Nephron progenitor cell (in vitro differentiated cells): ENCODE data around the gene TOLLIP.

Experiments used
- DNase-seq: peaks from one replicate; pipeline ENCODE4 v3.0.0; 2021
- H3K27ac Mint-ChIP-seq: 2 replicates; pipeline ENCODE4 v1.8.0; 2021; ENCODE audit warnings: mild to moderate bottlenecking, moderate library complexity, mixed read lengths
- H3K27me3 Mint-ChIP-seq: 2 replicates; pipeline ENCODE4 v1.8.0; 2021; ENCODE audit warnings: mild to moderate bottlenecking, low read depth, mixed read lengths; ENCODE audit not compliant: poor library complexity
- H3K36me3 Mint-ChIP-seq: 2 replicates; pipeline ENCODE4 v1.8.0; 2021; ENCODE audit warnings: low read depth, mixed read lengths
- H3K4me1 Mint-ChIP-seq: 2 replicates; pipeline ENCODE4 v1.8.0; 2021; ENCODE audit warnings: mixed read lengths
- H3K4me3 Mint-ChIP-seq: 2 replicates; pipeline ENCODE4 v1.8.0; 2021; ENCODE audit warnings: mild to moderate bottlenecking, moderate library complexity, mixed read lengths
- H3K9me3 Mint-ChIP-seq: 2 replicates; pipeline ENCODE4 v1.8.0; 2021; ENCODE audit warnings: mild to moderate bottlenecking, moderate library complexity, mixed read lengths
- TF ChIP-seq, protein P1 (sequence below): fragments of 200-600 bp; sonication (generic); IDR thresholded peaks from 2 replicates; pipeline ENCODE4 v1.5.0; 2021; ENCODE audit warnings: antibody characterized with exemption

TOLLIP gene

DNA sequence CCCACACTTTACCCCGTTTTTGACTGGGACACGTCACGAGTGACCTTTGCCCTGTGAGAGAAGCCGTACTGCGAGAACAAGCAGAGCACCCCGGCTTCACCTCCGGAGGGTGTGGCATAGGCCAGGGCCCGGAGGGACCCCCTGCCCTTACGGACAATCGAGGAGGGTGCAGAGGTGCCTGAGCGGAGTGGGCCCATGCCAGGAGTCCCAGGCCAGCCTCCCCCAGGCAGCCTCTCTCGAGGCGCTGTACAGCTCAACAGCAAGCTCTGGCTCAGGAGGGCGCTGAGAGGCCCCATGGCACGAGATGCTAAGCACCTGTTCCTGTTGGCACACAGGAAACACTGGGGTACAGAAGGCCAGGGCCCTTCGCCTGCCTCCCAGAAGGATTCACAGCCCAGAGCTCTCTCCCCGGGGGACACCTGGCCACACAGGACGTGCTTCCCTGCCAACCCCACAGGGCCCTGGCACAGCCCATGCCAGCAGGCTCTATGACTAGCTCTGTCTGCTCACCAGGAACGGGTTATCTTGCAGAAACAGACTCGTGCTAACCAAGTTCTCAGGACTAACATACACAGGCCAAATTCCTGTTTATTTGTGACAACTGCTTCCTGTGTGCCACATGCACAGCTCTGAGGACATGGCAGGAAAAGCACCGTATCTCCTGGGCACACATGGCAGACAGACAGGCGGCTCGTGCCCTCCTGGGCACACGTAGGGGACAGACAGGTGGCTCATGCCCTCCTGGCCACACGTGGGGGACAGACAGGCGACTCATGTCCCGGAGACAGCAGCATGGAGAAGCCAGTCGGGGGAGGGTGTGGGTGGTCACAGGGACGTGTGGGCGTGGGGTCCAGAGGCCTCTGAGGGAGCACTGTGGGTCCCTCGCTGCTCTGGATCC lies 11.6 kb downstream of the TOLLIP start:
- H3K9me3 Mint-ChIP-seq = no peaks in the 10 kb centered on the region
- H3K36me3 Mint-ChIP-seq = no peaks in the 10 kb centered on the region
- DNase-seq = no peak
- no peaks in the 10 kb centered on the region for H3K27me3 Mint-ChIP-seq
- no peak overlapping the region for H3K4me3 Mint-ChIP-seq
- TF ChIP-seq, protein P1, sequence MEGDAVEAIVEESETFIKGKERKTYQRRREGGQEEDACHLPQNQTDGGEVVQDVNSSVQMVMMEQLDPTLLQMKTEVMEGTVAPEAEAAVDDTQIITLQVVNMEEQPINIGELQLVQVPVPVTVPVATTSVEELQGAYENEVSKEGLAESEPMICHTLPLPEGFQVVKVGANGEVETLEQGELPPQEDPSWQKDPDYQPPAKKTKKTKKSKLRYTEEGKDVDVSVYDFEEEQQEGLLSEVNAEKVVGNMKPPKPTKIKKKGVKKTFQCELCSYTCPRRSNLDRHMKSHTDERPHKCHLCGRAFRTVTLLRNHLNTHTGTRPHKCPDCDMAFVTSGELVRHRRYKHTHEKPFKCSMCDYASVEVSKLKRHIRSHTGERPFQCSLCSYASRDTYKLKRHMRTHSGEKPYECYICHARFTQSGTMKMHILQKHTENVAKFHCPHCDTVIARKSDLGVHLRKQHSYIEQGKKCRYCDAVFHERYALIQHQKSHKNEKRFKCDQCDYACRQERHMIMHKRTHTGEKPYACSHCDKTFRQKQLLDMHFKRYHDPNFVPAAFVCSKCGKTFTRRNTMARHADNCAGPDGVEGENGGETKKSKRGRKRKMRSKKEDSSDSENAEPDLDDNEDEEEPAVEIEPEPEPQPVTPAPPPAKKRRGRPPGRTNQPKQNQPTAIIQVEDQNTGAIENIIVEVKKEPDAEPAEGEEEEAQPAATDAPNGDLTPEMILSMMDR = no peak
- peaks cover 43% of the 10 kb centered on the region for H3K4me1 Mint-ChIP-seq
- H3K27ac Mint-ChIP-seq = no peak overlapping the region

DNA sequence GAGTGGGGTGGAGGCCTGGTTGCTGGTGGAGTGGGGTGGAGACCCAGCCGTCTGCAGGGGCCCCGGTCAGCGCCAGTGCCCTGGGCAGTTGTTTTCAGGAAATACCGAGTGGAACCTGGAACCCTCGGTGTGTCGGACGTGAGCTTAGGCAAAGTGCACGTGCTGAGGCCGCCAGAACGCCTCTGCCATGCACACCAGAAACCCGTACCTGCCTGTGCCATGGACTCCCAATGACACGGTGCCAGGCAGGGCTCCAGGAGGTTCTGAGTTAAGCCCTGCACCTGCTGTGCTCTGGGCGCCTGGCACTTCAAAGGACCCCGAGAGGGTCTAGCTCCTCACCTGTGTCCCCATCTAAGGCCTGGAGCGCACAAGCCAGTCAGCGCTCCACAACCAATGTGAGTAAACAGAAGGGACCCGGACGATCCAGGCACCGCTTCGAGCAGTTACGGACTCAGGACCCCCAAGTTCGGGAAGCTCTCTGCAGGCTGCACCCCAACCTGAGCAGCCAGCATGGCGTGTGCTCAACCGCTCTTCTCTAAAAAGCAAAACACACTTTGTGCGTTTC lies 12.3 kb downstream of the TOLLIP start:
- Mint-ChIP-seq H3K4me3 (no peak overlapping the region), H3K36me3 (no peaks in the 10 kb centered on the region), H3K27ac (no peak overlapping the region), H3K4me1 (peaks cover 37% of the 10 kb centered on the region), H3K27me3 (no peaks in the 10 kb centered on the region), H3K9me3 (no peaks in the 10 kb centered on the region)
- no peak for DNase-seq
- TF ChIP-seq, protein P1 = no peak

DNA sequence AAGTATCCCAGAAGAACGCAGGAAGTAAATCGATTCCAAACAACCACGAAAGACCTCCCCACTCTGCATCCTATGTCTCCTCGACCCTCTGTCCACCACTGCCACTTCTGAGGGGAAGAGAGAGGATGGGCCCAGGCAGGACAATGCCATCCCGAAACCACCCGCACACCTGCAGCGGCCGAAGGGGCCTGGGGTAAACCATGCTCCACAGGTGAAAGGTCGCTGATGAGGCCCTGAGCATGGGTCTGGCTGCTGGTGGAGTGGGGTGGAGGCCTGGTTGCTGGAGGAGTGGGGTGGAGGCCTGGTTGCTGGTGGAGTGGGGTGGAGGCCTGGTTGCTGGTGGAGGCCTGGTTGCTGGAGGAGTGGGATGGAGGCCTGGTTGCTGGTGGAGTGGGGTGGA lies 13.1 kb downstream of the TOLLIP start:
- Mint-ChIP-seq H3K27ac (no peak overlapping the region), H3K4me1 (peaks cover 32% of the 10 kb centered on the region), H3K36me3 (no peaks in the 10 kb centered on the region), H3K9me3 (no peaks in the 10 kb centered on the region), H3K4me3 (no peak overlapping the region), H3K27me3 (no peaks in the 10 kb centered on the region)
- no peak for DNase-seq
- TF ChIP-seq, protein P1 = no peak

DNA sequence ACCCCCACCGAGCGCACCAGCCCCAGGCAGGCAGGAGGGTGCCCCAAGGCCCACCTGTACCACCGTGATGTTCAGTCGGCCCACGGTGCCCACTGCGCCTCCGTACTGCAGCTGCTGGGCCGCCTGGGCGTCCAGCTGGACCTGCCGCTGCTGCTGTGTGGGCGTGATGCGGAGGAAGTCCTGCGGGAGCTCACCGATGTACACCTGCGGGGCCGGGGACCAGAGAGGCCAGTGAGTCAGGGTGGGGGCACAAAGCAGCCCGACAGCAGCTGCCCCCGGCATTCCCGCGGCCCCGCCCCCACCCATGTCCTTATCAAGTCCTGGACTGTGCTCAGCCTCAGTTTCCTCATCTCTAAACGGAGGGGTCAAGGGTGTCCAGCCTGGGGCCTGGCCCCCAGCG lies 13.8 kb downstream of the TOLLIP start:
- no peaks in the 10 kb centered on the region for H3K9me3 Mint-ChIP-seq
- no peaks in the 10 kb centered on the region for H3K27me3 Mint-ChIP-seq
- H3K4me1 Mint-ChIP-seq = peaks cover 27% of the 10 kb centered on the region
- H3K4me3 Mint-ChIP-seq = no peak overlapping the region
- H3K27ac Mint-ChIP-seq = no peak overlapping the region
- no peak for DNase-seq
- TF ChIP-seq, protein P1 = no peak
- no peaks in the 10 kb centered on the region for H3K36me3 Mint-ChIP-seq

DNA sequence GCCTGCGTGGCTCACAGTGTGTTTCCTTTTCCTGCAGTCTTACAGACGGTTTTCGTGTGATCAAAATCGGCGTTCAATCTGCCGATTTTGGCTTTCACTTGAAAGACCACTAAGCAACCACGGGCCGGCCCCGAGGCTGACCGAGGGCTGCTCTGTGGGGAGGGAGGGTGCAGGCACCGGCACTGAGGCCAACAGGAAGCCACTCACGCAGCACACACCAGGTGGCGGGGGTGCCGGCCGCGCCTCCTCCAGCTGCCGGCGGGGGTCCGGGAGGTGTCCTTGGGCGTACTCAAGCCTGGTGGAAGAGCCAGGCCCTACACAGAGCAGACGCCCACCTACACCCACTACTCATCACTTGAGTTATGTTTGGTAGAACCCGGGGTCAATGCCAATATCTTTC lies 14.3 kb downstream of the TOLLIP start:
- TF ChIP-seq, protein P1 = no peak
- Mint-ChIP-seq H3K36me3 (no peaks in the 10 kb centered on the region), H3K27ac (no peak overlapping the region), H3K27me3 (no peaks in the 10 kb centered on the region), H3K4me3 (no peak overlapping the region), H3K4me1 (peaks cover 22% of the 10 kb centered on the region), H3K9me3 (no peaks in the 10 kb centered on the region)
- DNase-seq = no peak

DNA sequence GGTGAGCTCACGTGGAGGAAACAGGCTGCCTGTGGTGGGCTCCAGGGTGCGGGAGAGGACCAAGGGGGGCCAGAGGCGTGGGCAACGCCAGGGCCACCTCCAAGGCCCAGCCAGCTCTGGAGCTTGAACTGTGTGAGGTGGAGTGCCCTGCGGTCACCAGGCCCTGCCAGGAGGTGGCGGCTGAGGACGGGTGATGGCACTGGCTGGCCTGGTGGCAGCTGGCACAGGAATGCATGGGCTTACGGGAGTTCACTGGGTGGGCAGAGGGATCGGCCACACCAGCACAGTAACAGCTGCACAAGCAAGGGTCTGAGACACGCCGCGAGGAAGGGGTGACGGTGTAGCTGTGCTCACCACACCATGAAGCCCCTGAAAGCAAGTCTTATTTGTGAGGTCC lies 15.8 kb downstream of the TOLLIP start:
- peak; percentile 6 for DNase-seq
- Mint-ChIP-seq H3K27me3 (no peaks in the 10 kb centered on the region), H3K9me3 (no peaks in the 10 kb centered on the region), H3K36me3 (peaks cover under 1% of the 10 kb centered on the region), H3K4me3 (no peak overlapping the region), H3K27ac (no peak overlapping the region), H3K4me1 (peaks cover 7% of the 10 kb centered on the region)
- TF ChIP-seq, protein P1 = no peak
